ENCODE results near the gene COG4.

Gene COG4

DNA sequence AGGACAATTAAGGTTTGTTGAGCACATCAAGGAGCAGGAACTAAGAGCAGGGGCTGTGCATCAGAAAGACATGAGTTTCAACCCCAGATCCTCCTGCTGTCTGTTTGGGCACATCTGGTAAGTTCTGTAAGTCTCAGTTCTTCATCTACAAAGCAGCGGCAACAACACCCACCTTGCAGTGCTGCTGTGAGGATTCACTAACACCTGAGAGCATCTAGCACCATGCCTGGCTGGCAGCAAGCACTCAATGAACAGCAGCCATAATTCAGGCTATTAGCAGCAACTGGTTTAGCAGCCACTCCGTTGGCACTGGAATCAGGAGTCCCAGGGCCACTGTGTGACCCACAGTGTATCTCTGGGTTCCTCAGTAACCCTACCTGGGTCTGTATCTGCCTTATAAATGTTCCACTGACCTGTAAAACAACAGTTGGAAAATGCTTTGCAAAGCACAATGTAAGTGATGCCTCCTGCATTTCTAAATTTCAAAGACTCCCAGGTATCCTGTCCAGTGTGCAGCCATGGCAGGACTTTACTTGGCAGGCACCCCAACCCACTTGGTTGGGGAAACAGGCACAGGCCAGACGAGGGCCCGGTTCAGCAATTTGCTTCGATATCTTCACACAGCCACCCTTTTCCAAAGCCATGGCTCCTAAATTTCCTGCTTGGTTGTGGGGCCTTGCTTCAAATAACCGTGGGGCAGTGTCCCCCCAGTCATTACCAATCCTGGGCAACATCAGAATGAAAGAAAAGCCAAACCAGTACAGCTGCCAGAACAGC lies 88.7 kb downstream of the COG4 start:
- DNase-seq (ENCODE audit: low read depth, low spot score), result no peak

DNA sequence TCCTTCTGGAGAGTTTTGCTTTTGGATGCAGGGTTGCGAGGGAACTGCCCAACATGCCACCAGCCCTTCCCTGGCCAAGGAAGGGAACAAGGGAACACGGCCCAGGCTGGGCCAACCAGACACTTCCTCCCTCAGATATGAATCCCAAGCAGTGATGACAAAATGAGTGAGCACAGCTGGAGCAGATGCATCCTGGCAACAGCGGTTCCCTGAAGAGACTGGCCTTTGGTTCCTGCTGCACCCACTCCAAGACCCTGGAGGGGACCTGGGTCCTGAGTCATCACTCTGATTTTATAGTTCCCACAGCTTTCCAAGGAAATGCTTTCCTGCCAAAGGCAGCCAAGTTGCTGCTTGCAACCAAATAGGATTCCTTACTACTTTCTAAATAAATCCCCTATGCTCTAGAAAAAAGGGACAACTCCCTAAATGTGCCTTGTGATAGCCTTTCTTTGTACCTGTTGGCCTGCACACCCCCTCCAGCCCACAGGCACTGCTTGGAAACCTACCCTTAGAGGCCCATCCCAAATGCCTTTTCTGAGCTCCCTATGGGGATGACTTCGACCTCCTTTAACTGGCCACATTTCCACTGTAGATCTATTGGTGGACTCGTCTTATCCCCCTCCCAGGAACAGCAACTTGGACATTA lies 89.8 kb downstream of the COG4 start:
- no peak for DNase-seq (ENCODE audit: low read depth, low spot score)

GRCh38 chr16:70432723-70433457 lies 90.5 kb downstream of the COG4 start:
- DNase-seq (ENCODE audit: low read depth, low spot score), result no peak

DNA sequence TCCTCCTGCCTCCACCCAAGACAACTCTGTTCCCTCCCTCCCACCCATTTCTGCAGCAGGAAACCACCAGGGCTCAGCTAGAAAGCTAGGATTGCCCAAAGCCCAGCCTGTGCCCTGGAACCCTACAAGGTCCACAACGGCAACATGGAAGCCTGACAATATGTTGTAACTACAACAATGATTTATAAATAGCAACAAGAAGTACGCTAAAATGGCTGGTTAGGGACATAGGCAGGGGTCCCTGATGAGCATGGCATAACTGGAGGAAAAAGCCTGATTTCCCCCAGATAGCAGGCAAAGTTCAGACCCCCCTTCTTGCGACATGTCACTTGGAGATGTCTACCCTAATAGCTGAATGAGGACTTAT lies 91.0 kb downstream of the COG4 start:
- no peak for DNase-seq (ENCODE audit: low read depth, low spot score)

DNA sequence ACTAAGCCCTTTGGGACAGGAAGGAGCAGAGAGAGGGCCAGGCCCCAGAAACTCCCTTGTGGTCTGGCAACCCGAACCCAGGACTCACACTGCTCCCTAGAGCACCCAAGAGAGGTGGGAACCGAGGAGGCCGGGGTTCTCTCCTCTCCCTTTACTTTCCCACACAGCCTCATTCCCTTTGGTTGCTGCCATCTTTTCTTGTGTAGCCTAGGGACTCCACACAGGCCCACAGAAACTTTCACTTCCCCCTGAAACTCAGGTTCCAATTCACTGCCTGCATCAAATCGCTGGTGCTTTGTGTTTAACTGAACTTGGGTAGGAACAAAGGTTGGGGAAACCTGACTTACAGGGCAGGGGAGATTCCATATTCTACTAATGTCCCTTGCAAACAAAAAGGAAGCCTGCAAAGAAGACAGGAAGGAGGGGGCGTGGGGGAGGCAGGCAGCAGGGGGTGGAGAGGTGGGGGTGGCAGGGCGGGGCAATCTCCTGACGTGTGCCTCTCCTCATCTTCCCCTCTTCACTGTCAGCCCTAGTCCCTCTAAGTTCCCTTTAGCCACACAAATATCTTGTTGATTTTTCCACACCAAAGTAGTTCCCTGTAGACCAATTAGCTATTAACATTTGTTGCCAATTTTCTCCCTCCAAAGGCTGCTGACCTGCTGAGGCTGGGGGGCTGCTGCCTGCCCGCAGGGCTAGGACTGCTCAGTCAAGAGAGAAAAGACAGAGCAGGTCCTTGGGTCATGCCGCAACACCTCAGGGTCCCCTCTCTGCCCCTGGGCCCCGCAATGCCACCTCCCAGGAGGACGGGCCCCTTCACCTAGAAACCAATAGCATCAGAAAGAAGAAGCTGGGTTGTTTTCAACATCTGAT lies 92.5 kb downstream of the COG4 start:
- no peak for DNase-seq (ENCODE audit: low read depth, low spot score)

Data from smooth muscle cell of the brain vasculature (primary cell).